ENCODE data around the gene F8. TPM values are rescaled to one million over a fixed set of nuclear protein-coding genes. Genes with fewer than 3 reads are reported as not detected.

Gene F8
- total and polyA plus RNA-seq, 10 of the 15 experiments (the other 5 are each of a cell fraction or from before 2014, with no cell fraction given): 3.0 to 8.1 (median 5.1) TPM

- ATAC-seq: peak; percentile 97
- H3K36me3 ChIP-seq (ENCODE audit: control insufficient read depth in 2 of 2, insufficient read depth in 2 of 2, low read length in 1 of 2): no peaks in the 10 kb centered on the region
- peak overlapping the region; percentile 84 for H3K4me2 ChIP-seq (ENCODE audit: control insufficient read depth, insufficient read depth)
- ChIA-PET SMC1A (ENCODE audit: uncharacterized antibody, unreplicated experiment) (interaction anchor here (0.8 to 12.7 kb wide), 9 partner anchors 10 to 168 kb away, joined by 3 to 145 read pairs (median 6); partner anchors contain the start of gene FUNDC2), POLR2A (interaction anchor here (0.6 kb wide), 1 partner anchor 46 kb away, joined by 3 read pairs; the partner anchor contains the start of gene FUNDC2), RAD21 (ENCODE audit: unreplicated experiment) (interaction anchor here (0.8 to 1.8 kb wide), 6 partner anchors 63 to 250 kb away, joined by 3 to 11 read pairs (median 4); no protein-coding TSS in a partner anchor), CTCF (interaction anchor here (0.6 to 11.2 kb wide), 19 partner anchors 11 to 245 kb away, joined by 3 to 181 read pairs (median 4); partner anchors contain the start of genes CMC4 and MTCP1)
- no peaks in the 10 kb centered on the region for H3K79me2 ChIP-seq (ENCODE audit: control insufficient read depth, insufficient read depth, low read length)
- WGBS (ENCODE audit: insufficient coverage, insufficient replicate concordance, low lambda C conversion rate, missing lambda C conversion rate): 9% methylated on average over 11 of the region's 11 CpGs
- H3K4me3 ChIP-seq: peak overlapping the region; percentile 49; the same call in 1 of the 2 replicates
- FAIRE-seq: peak; percentile 69
- peak overlapping the region; percentile 44; the same call in 1 of the 2 replicates for H3K9ac ChIP-seq (ENCODE audit: control insufficient read depth, insufficient read depth, low read length)
- no peak overlapping the region for H3K27ac ChIP-seq (ENCODE audit: control insufficient read depth, insufficient read depth)
- intact Hi-C loops (cut with micrococcal nuclease; ENCODE audit: unreplicated experiment): loop anchor here (1.0 to 10.0 kb wide), 6 partner anchors 63 to 842 kb away; partner anchors contain the start of gene VBP1
- H3K27me3 ChIP-seq (replicated peaks in 1 of 2; ENCODE audit: control insufficient read depth in 2 of 2, insufficient read depth in 2 of 2, low read length in 1 of 2): no peaks in the 10 kb centered on the region
- H4K20me1 ChIP-seq (ENCODE audit: control insufficient read depth, insufficient read depth): no peaks in the 10 kb centered on the region
- H3K4me1 ChIP-seq (ENCODE audit: control insufficient read depth, insufficient read depth, low read length): peaks cover 4% of the 10 kb centered on the region; the same call in 1 of the 2 replicates
- no TSS peak for BruUV-seq (replicated peaks)
- H2AFZ ChIP-seq (ENCODE audit: control insufficient read depth, low read depth, low read length): peak overlapping the region; percentile 99
- in situ Hi-C loops (cut with MboI): loop anchor here (5.0 kb wide), 1 partner anchor 77 kb away; no protein-coding TSS in a partner anchor
- peak; percentile 68 for DNase-seq (ENCODE audit: low read depth, low spot score)
- H3K9me3 ChIP-seq (replicated peaks; ENCODE audit: control insufficient read depth, insufficient read depth, low read length): no peaks in the 10 kb centered on the region
- TF ChIP-seq IRF4 (IDR thresholded peaks at IDR 0.05; ENCODE audit: low read depth, low read length) (no peak), POLR2AphosphoS5 (IDR thresholded peaks at IDR 0.05; ENCODE audit: low read length) (no peak), IRF3 (IDR thresholded peaks at IDR 0.05) (no peak), MYC (IDR thresholded peaks at IDR 0.05; ENCODE audit: insufficient read depth, insufficient read length, insufficient replicate concordance, low read length, severe bottlenecking) (no peak), BRCA1 (IDR thresholded peaks at IDR 0.05; ENCODE audit: low read depth, low read length) (no peak), SRF (IDR thresholded peaks at IDR 0.05; ENCODE audit: low read depth in 2 of 2, low read length in 2 of 2) (no peak), ATF3 (IDR thresholded peaks at IDR 0.05; ENCODE audit: borderline replicate concordance, extremely low read depth, low read depth, low read length) (no peak), ZNF24 (IDR thresholded peaks at IDR 0.05) (0 out of 2 replicates have a peak, but pooled peaks have one; percentile 26), MLLT1 (IDR thresholded peaks at IDR 0.05) (no peak), HSF1 (IDR thresholded peaks at IDR 0.05; ENCODE audit: low read depth, low read length) (no peak), JUNB (IDR thresholded peaks at IDR 0.05) (no peak), MXI1 (IDR thresholded peaks at IDR 0.05; ENCODE audit: low read depth, low read length) (no peak), WRNIP1 (IDR thresholded peaks at IDR 0.05; ENCODE audit: borderline replicate concordance, low read depth, low read length) (no peak), ATF2 (IDR thresholded peaks at IDR 0.05; ENCODE audit: low read length) (no peak), ESRRA (IDR thresholded peaks at IDR 0.05; ENCODE audit: low read length) (no peak), RB1 (IDR thresholded peaks at IDR 0.05; ENCODE audit: borderline replicate concordance) (no peak), IKZF2 (IDR thresholded peaks at IDR 0.05) (no peak)
Observed at GRCh38 chrX:154980330-154981115, 42.0 kb downstream of the F8 start.
